Adipose tissue (tissue), 3 donors: ENCODE measurements around the gene PACS1. TPM values are rescaled to one million over a fixed set of nuclear protein-coding genes. Genes with fewer than 3 reads are reported as not detected.

ENCODE experiments used
- H3K27ac ChIP-seq: one replicate; pipeline ENCODE4 v1.5.1; 2013; ENCODE audit warnings: low read depth, low read length
- WGBS, 3 donors: extraction: QIAGEN DNeasy Blood & Tissue Kit; methylation state at CpG; one replicate each; pipeline ENCODE4 v1.1.7; 2013; 5-methylcytosine and 5-hydroxymethylcytosine counted together
- polyA plus RNA-seq, 3 donors: library from polyadenylated mRNA; stranded (reverse); fragments of 200-250 nt; gene quantifications; one replicate each; pipeline ENCODE4 v1.2.3, GENCODE V29; 2013
- donor health status: healthy with polysubstance abuse.
- donor health status: Bipolar disorder and iron deficiency.
- donor health status: healthy.

PACS1 gene
- polyA plus RNA-seq, 3 donors: 16.6 to 29.4 (median 26.5) TPM

- WGBS, 3 donors: 71 to 80% (median 73%) methylated on average over 11 of the region's 11 CpGs
- no peak overlapping the region for H3K27ac ChIP-seq
These were observed 22.3 kb upstream of the PACS1 start for GRCh38 chr11:66047541-66048365.

DNA sequence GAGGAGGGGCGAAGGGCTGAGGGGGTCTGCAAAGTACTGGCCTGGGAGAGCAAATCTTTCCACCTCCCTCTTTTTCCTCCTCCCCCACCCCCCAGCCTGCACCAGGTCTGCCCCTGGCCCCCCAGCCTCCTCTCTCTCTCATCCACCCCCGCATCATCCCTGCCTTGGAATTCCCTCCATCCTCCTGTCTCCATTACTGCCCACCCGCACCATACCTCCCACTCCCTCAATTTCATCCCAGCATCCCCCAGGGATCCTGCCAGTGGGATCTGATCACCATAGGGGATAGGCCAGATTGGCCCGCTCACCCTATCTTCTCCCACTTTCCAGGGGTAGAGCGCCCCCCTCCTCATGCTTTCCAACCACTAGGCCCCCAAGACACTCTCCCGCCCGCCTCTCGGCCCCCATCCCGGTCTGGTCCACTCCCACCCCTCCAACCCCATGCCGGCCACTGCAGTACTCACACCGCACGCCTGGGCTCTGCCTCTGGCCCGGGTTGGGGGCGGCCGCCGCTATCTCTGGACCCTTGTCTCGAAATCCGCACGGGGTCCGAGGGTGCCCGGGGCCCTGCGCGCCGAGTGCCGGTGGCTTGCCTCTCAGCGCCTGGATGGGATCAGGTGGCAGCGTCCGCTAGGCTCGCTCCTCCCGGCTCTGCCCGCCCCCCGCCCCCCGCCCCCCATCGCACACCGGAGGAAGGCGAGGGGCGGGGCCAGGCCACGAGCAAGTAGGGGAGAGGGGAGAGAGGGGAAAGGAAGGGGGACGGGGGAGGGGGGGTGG is 21.3 kb upstream of the PACS1 start, which contains the start of gene GAL3ST3:
TSS of gene GAL3ST3 (minus strand) at position 615 of the 777 bp plus-strand sequence. CDS start 3,746 bp downstream, outside the sequence.
- no peak within 1 kb of the TSS for H3K27ac ChIP-seq
- 9 to 18% (median 12%) methylated on average over 32 to 39 of the region's 39 CpGs for WGBS, 3 donors

DNA sequence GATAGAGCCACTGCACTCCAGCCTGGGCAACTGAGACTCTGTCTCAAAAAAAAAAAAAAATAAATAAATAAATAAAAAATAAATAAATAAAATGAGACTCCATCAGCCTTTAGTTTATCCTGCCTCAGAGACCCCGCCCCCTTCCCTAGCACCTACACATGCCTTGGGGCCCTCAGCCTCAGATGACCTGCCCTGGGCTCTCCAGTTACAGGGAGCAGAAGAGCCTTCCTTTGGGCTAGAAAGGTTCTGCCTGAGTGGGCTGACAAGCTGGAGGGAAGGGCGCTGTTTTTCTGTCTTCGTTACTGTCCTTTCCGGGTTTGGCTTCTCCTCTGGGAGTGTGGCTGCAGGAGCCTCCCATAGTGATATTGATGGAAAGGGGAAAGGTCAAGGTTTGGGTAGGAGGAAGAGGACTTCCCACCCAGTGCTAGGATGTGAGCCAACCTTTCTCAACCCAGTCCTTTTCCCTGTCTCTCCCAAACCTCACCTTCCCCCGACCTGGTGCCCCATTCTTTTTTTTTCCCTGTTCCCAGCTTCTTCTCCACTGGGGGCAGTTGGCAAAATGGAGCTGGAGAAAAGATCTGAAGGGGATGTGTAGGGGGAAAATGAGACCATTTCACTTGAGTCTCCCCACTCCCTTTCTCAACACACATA is 19.4 kb upstream of the PACS1 start:
- no peak overlapping the region for H3K27ac ChIP-seq
- 75 to 85% (median 80%) methylated on average over 5 of the region's 5 CpGs for WGBS, 3 donors

- WGBS, 3 donors: 21 to 27% (median 25%) methylated on average over 11 to 12 of the region's 12 CpGs
- no peak overlapping the region for H3K27ac ChIP-seq
These were observed 18.7 kb upstream of the PACS1 start for GRCh38 chr11:66051371-66051765.

DNA sequence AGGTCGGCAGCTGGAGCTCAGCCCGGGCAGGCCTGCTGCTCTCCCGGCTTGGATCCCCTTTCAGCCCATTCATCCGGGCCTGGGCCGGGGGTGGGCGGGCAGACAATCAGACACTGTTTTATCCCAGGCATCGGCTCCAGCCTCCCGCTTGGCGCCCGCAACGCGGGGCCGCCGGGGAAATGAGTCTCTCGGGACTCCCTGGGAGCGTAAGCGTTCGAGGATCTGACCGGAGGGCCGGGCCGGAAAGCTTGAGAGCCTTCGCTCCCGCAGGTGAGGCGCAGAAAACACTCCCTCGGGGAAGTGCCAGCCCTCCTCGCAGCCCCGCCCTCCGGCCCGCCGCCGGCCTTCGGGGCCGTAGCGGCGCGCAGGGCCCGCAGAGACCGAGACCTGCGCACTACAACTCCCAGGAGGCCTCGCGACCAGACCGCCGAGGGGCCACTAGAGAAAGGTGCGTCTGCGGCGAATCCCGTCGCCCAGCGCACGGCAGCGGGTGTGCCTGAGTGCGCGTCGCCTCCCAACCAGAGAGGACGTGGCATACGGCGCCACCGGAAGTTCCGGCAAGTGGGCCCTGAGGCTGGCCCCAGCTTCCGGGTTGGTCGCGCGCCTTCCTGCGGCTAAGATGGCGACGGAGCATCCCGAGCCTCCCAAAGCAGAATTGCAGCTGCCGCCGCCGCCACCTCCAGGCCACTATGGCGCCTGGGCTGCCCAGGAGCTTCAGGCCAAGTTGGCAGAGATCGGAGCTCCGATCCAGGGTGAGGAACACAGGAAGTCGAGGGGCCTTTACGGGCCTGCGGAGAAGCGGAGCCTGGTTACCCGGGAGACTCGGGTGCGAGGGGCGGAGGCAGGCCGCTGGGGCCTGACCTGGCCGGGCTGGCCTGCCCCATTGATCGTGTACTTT is 18.1 kb upstream of the PACS1 start, which contains the start of gene SF3B2:
TSS of gene SF3B2 (plus strand) at position 599 of the 898 bp plus-strand sequence. CDS start at position 620, 21 bp downstream.
- 0% methylated on average over 82 to 84 of the region's 84 CpGs for WGBS, 3 donors

DNA sequence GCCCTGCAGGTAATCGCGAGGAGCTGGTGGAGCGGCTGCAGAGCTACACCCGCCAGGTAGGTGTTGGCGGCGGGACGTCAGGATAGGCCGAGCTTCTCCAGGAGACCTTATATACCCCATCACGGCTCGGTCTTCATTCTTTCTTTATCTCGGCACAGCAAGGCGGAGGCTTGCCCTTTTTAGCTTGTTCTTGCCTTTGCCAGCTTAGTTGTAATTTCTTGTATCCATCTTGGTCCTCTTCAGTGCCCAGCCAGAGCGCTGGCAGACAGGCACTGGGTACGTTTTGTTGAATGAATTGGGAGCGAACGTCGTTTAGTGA is 17.4 kb upstream of the PACS1 start:
- H3K27ac ChIP-seq: no peak overlapping the region
- 0 to 1% (median 1%) methylated on average over 17 of the region's 17 CpGs for WGBS, 3 donors

More for the DNA sequence above, 18.1 kb upstream of the PACS1 start, which contains the start of gene SF3B2:
- no peak within 1 kb of the TSS for H3K27ac ChIP-seq

- WGBS, 3 donors: 80 to 94% (median 94%) methylated on average over 7 of the region's 7 CpGs
- H3K27ac ChIP-seq: no peak overlapping the region
These were observed 15.1 kb upstream of the PACS1 start for GRCh38 chr11:66055021-66055420.

GRCh38 chr11:66056501-66056900 is 13.6 kb upstream of the PACS1 start:
- no peak overlapping the region for H3K27ac ChIP-seq
- WGBS, 3 donors: 47 to 64% (median 52%) methylated on average over 7 of the region's 7 CpGs

GRCh38 chr11:66059966-66060680 is 9.9 kb upstream of the PACS1 start:
- WGBS, 3 donors: 79 to 82% (median 80%) methylated on average over 8 of the region's 8 CpGs
- no peak overlapping the region for H3K27ac ChIP-seq

GRCh38 chr11:66061268-66061667 is 8.8 kb upstream of the PACS1 start:
- no peak overlapping the region for H3K27ac ChIP-seq
- WGBS, 3 donors: 82 to 86% (median 83%) methylated on average over 6 of the region's 6 CpGs

- 84 to 97% (median 95%) methylated on average over 2 of the region's 2 CpGs for WGBS, 3 donors
- no peak overlapping the region for H3K27ac ChIP-seq
These were observed 7.7 kb upstream of the PACS1 start for GRCh38 chr11:66062408-66062807.

- WGBS, 3 donors: 96 to 100% (median 97%) methylated on average over 2 of the region's 2 CpGs
- no peak overlapping the region for H3K27ac ChIP-seq
These were observed 6.2 kb upstream of the PACS1 start for GRCh38 chr11:66063900-66064299.

DNA sequence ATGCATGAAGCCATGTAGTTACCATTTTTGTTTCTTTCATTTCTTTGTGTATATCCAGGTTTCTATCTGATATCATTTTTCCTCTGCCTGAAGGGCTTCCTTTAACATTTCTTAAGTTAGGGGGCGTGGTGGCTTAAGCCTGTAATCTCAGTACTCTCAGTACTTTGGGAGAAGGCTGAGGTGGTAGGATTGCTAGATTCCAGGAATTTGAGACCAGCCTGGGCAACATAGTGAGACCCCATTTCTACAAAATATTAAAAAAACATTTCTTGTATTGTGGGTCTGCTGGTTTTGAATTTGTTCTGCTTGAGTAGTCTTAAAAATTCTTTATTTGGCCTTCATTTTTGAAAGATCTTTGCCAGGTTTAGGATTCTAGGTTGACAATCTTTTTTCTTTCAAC is 5.5 kb upstream of the PACS1 start:
- no peak overlapping the region for H3K27ac ChIP-seq
- 97 to 100% (median 98%) methylated on average over 1 of the region's 1 CpG for WGBS, 3 donors

DNA sequence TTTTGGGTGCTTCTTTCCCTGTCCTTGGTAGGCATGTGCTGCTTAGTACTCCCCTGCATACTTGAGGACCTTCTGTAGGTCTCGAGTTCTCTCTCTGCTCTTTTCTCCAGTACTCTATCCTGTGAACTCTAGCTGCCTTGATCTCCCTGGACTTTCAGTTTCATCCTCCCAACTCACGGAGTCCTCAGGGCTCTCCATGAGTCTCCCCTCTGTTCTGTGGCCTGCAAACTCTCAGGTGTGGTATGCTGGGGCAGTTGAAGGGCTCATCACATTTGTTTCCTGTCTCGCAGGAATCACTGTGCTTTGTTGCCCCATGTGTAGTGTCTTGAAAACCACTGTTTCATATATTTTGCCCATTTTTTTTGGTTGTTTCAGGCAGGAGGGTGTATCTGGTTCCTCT is 3.3 kb upstream of the PACS1 start:
- WGBS, 3 donors: 58 to 79% (median 71%) methylated on average over 3 of the region's 3 CpGs
- no peak overlapping the region for H3K27ac ChIP-seq

DNA sequence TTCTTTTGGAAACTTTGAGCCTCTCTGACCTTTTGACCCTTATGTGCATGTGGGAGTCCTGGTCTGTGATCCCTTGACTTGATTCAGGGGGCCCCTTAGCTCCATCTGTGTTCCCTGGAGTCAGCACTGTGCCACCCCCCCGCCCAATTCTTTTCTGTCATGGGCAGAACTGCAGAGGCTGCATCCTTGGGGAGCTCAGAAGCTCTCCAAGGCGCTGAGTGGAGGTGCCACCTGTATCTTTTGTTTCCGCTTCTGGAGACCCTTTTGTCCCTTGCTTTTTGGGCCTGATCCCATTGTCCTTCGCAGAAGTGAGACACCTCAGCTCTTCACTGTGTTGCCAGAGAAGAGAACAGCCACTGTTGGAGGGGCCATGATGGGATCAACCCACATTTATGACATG is 2.4 kb upstream of the PACS1 start:
- 74 to 97% (median 84%) methylated on average over 4 of the region's 4 CpGs for WGBS, 3 donors
- no peak overlapping the region for H3K27ac ChIP-seq

DNA sequence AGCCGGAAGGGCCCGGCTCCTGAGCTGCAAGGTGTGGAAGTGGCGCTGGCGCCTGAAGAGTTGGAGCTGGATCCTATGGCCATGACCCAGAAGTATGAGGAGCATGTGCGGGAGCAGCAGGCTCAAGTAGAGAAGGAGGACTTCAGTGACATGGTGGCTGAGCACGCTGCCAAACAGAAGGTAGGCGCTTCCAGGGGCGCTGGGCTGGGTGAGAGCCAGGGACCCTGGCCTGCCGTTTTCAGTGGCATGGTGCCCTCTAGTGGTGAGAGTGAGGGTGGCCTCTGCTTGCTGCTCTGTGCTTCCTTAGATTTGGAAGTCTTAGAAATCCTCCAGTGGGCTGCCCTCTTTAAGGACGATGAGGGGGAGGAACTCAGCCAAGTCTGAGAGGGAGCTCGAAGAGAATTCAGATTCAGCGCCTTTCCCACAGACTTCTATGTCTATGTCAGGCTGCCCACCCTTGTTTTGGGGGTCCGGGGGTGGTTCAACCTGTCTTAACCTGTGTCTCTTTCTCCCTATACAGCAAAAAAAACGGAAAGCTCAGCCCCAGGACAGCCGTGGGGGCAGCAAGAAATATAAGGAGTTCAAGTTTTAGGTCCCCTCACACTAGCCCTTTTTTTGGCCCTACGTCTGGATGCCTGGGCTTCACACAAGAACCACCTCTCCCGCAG is 1.8 kb upstream of the PACS1 start:
- WGBS, 3 donors: 39 to 57% (median 54%) methylated on average over 17 of the region's 17 CpGs
- no peak overlapping the region for H3K27ac ChIP-seq
